OCI-LY3 (cell line): ENCODE measurements around the gene PPP2R2D.

Experiments
- H2AFZ ChIP-seq: fragments of 200-600, 300-600 bp; shearing (Covaris generic); 2 replicates; pipeline ENCODE4 v1.6.0; 2014; ENCODE audit warnings: antibody characterized with exemption, low read depth, low read length
- H3K27ac ChIP-seq: fragments of 200-600, 300-600 bp; sonication (generic); 2 replicates; pipeline ENCODE4 v1.5.1; 2014; ENCODE audit warnings: mild to moderate bottlenecking, low read length, moderate library complexity, mixed read lengths
- H3K27me3 ChIP-seq: fragments of 200-600, 300-600 bp; sonication (generic); 2 replicates; pipeline ENCODE4 v1.6.1; 2014; ENCODE audit warnings: low read depth, low read length, mixed read lengths
- H3K36me3 ChIP-seq: fragments of 200-600, 300-600 bp; sonication (generic); replicated peaks from 2 replicates; pipeline ENCODE3; 2014; ENCODE audit warnings: low read depth, low read length, mixed read lengths
- H3K4me1 ChIP-seq: fragments of 300-600, 200-600 bp; sonication (generic); 2 replicates; pipeline ENCODE4 v1.6.1; 2014; ENCODE audit warnings: low read length, mixed read lengths
- H3K4me2 ChIP-seq: fragments of 200-600, 300-600 bp; sonication (generic); 2 replicates; pipeline ENCODE4 v1.6.1; 2014; ENCODE audit warnings: low read length, mixed read lengths
- H3K4me3 ChIP-seq: fragments of 300-600, 200-600 bp; sonication (generic); 2 replicates; pipeline ENCODE4 v1.5.1; 2014; ENCODE audit warnings: antibody characterized with exemption, mild to moderate bottlenecking, low read length, moderate library complexity
- H3K79me2 ChIP-seq: fragments of 300-600, 200-600 bp; shearing (Covaris generic); 2 replicates; pipeline ENCODE4 v1.6.1; 2014; ENCODE audit warnings: mild to moderate bottlenecking, low read length, mixed read lengths
- H3K9ac ChIP-seq: fragments of 300-600, 200-600 bp; shearing (Covaris generic); 2 replicates; pipeline ENCODE4 v1.6.0; 2014; ENCODE audit warnings: mild to moderate bottlenecking, low read length, moderate library complexity
- H3K9me3 ChIP-seq: fragments of 200-600, 300-600 bp; shearing (Covaris generic); 2 replicates; pipeline ENCODE4 v1.6.1; 2014; ENCODE audit warnings: low read length, mixed read lengths; ENCODE audit not compliant: insufficient read depth
- H4K20me1 ChIP-seq: fragments of 200-600, 300-600 bp; sonication (generic); 2 replicates; pipeline ENCODE4 v1.6.1; 2016; ENCODE audit warnings: low read length, mixed read lengths; ENCODE audit not compliant: insufficient read depth
- CTCF ChIP-seq: fragments of 200-600, 300-600 bp; sonication (generic); IDR thresholded peaks from 2 replicates; pipeline ENCODE4 v1.5.1; 2014; ENCODE audit warnings: antibody characterized with exemption, low read length, low read depth
- EZH2phosphoT487 ChIP-seq: fragments of 200-600 bp; shearing (Covaris generic); IDR thresholded peaks from 2 replicates; pipeline ENCODE4 v1.6.1; 2018; ENCODE audit warnings: antibody characterized with exemption, mixed run types, low read depth

PPP2R2D gene

DNA sequence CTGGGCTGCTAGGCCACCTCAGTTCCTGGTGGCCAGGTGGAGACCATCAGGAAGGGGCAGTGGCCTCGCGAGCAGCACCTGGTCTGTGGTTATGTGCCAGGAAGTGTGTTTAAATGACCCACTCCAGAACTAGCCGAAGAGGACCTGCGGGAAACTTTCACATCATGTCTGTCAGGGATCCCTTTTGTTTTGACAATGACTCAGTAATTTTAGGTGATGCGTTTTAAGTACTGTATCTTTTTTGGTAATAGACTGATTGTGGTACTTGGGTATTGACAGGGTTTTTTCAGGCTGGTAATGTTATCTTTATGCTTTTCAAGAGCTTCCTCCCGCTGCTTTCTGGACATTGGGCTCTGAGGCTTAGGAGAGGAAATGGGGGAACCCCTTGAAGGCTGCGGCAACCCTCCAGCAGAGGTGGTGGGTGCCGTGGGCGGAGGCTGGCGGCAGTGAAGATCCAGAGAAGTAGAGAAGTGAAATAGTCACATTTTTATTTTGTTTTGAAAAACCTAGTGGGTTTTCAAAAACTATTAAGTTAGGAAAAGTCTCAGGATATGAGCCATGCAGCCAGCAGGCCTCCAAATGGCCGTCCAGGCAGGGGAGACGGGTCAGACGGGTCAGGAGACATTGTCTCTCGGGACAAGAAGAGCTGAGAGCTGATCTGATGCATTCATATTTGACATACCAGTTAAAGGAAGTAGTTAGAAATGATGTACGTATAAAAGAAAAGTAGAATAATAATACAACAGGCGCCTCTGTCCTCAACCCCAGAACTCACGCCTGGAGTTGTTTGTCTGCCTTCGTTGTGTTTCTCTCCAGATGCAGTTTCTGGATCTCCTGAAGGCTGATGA is 27.7 kb downstream of the PPP2R2D start:
- TF ChIP-seq EZH2phosphoT487 (no peak), CTCF (no peak)
- H2AFZ ChIP-seq, result no peak overlapping the region
- no peak overlapping the region for H3K9ac ChIP-seq
- no peaks in the 10 kb centered on the region for H3K9me3 ChIP-seq
- H3K4me1 ChIP-seq, result peaks cover 12% of the 10 kb centered on the region
- peak overlapping the region; percentile 48 for H3K4me2 ChIP-seq
- H3K27me3 ChIP-seq, result no peaks in the 10 kb centered on the region
- H3K79me2 ChIP-seq, result peaks cover 99% of the 10 kb centered on the region
- 0 out of 2 replicates have a peak overlapping the region, but pooled peaks have one; percentile 13 for H3K4me3 ChIP-seq
- peaks cover 67% of the 10 kb centered on the region for H4K20me1 ChIP-seq
- H3K27ac ChIP-seq, result 0 out of 2 replicates have a peak overlapping the region, but pooled peaks have one; percentile 18
- H3K36me3 ChIP-seq, result peaks cover 6% of the 10 kb centered on the region

- no peak overlapping the region for H3K27ac ChIP-seq
- peaks cover 97% of the 10 kb centered on the region for H3K79me2 ChIP-seq
- H2AFZ ChIP-seq, result no peak overlapping the region
- no peaks in the 10 kb centered on the region for H3K9me3 ChIP-seq
- no peaks in the 10 kb centered on the region for H3K27me3 ChIP-seq
- H4K20me1 ChIP-seq, result peaks cover 67% of the 10 kb centered on the region
- H3K4me2 ChIP-seq, result no peak overlapping the region
- H3K4me3 ChIP-seq, result no peak overlapping the region
- H3K4me1 ChIP-seq, result peaks cover 12% of the 10 kb centered on the region
- H3K9ac ChIP-seq, result no peak overlapping the region
- TF ChIP-seq CTCF (no peak), EZH2phosphoT487 (no peak)
- peaks cover 6% of the 10 kb centered on the region for H3K36me3 ChIP-seq
Measured at GRCh38 chr10:131929122-131929845, 28.5 kb downstream of the PPP2R2D start.

- no peak overlapping the region for H2AFZ ChIP-seq
- H3K79me2 ChIP-seq, result peaks cover 96% of the 10 kb centered on the region
- peaks cover 2% of the 10 kb centered on the region for H3K36me3 ChIP-seq
- H3K4me3 ChIP-seq, result no peak overlapping the region
- no peak for TF ChIP-seq CTCF
- no peak for TF ChIP-seq EZH2phosphoT487
- peaks cover 65% of the 10 kb centered on the region for H4K20me1 ChIP-seq
- H3K27me3 ChIP-seq, result no peaks in the 10 kb centered on the region
- peaks cover 12% of the 10 kb centered on the region for H3K4me1 ChIP-seq
- no peaks in the 10 kb centered on the region for H3K9me3 ChIP-seq
- H3K4me2 ChIP-seq, result no peak overlapping the region
- no peak overlapping the region for H3K9ac ChIP-seq
- H3K27ac ChIP-seq, result no peak overlapping the region
Measured at GRCh38 chr10:131930150-131930549, 29.3 kb downstream of the PPP2R2D start.
